Measurements from ENCODE around the gene ZNF79.
"Not testable (repeated sequence)": the region's sequence is repeated elsewhere in the genome, so short reads cannot be mapped to it uniquely, and the experiment has no call there.

The ZNF79 gene

DNA sequence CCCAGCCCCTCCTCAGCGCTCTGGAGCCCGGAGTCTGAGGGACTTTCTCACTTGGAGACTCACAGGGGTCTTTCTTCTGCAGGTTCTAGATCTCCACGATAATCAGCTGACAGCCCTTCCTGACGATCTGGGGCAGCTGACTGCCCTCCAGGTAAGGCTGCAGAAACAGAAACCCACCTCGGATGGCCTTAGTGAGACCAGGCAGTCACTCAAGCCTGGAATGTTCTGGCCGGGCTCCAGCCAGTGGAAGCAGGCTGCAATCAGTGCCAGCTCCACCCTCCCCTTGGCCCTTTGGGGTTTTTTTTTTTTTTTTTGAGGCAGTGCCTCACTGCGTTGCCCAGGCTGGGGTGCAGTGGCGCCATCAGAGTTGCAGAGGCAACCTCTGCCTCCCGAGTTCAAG is 34.7 kb downstream of the ZNF79 start:
- DNase-seq: no peak

DNA sequence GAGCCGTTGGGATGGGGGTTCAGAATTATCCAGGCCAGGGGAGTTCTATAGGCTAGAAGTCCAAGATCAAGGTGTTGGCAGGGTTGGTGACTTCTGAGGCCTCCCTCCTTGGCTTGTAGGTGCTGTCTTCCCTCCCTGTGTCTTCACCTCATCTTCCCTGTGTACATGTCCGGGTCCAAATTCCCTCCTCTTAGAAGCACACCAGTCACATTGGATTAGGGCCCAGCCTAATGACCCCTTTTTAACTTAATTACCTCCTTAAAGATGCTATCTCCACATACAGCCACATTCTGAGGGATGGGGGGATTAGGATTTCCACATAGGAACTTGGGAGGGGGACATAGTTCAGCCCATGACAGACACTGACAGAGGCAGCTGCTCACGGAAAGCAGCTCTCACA is 39.2 kb downstream of the ZNF79 start:
- DNase-seq: no peak

DNA sequence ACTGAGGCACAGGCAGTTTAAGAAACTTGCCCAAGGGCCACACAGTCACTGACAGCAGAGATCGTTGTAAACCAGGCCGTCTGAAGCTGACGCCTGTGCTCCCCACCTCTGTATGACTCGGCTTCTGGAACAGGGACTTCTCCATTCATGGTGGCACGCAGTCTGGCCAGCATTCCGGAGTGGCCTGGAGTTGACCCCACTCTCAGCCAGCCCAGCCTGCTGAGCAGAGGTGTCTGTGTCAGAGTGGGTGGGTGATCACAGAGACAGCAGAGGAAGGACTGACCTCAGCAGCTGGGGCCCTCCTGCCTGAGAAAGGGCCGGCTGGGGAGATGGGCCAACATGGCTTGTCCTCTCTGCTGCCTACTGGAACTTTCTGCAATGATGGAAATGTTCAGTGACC is 39.7 kb downstream of the ZNF79 start:
- DNase-seq: no peak

DNA sequence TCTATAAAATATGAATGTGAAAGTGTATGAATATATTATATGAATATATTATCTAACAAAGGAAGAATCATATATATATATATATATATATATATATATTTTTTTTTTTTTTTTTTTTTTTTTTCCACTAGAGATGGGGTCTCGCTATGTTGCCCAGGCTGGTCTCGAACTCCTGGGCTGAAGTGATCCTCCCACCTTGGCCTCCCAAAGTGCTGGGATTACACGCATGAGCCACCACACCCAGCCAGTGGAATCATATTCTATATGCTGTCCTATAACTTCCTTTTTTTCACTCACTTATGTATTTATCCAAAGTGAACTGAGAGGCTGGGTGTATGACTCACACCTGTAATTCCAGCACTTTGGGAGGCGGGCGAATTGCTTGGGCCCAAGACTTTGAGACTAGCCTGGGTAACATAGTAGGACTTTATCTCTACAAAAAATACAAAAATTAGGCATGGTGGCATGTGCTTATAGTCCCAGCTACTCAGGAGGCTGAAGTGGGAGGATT is 42.3 kb downstream of the ZNF79 start:
- not testable (repeated sequence) for DNase-seq

DNA sequence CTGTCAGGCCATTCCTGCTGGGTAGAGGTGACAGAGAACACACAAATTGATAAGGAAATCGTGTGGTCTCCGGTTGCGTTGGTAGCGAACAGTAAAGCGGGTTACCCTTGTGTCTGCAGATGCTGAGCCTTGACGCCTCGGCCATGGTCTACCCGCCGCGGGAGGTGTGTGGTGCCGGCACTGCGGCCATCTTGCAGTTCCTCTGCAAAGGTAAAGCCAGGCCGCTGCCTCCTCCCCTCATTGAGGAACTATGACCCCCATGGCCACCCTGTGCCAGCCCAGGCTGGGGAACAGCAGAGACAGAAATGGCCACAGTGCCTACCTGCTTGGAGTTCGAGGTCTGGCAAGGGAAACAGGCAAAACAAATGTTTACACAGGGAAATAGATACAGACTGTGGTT is 43.4 kb downstream of the ZNF79 start:
- no peak for DNase-seq

DNA sequence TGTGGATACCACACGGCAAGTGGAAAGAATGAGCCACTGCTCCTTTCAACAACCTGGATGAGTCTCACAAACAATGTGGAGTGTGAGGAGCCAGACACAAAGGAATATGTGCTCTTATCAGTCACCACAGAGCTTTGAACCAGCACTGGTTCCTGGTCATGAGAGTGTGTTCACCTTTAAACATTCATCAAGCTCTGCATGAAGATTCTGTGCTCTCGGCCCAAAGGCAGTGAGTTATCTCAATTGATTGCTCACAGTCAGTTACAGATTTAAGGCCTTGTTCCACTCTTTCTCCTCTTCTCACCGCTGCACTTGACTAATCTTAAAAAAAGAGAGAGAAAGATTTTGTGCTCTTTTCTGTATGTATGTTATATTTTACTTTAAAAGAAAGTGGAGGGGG is 46.5 kb downstream of the ZNF79 start:
- no peak for DNase-seq

DNA sequence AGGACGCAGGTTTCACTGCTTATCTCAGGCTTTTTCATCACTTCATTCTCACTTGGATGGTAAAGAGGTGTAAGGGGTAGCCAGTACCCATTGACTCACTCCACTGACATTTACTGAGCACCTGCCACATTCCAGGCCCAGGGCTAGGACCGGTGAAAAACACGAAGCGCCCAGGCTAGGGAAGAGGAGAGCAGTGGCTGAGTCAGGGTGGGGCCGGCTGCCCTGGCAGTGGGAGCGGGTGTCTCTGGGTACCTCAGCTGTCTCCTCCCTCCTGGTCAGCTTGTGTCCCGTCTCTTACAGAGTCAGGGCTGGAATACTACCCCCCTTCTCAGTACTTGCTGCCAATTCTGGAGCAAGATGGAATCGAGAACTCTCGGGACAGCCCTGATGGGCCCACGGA is 49.3 kb downstream of the ZNF79 start:
- DNase-seq: no peak

DNA sequence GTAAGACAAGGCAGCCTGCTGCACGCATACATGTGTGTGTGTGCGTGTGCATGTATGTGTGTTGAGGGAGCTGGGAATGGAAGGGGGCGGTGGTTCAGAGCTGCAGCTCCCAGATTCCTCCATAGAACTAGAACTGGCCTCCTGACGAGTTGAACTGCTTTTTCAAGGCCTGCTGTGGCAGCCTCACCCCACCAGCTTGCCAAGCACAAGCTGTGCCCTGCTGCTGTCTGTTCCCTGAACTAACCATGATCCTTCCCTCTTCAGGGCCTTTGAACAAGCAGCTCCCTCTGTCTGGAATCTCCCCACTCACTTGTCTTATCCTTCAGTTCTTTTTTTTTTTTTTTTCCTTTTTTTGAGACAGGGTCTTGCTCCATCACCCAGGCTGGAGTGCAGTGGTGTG is 49.8 kb downstream of the ZNF79 start:
- no peak for DNase-seq

DNA sequence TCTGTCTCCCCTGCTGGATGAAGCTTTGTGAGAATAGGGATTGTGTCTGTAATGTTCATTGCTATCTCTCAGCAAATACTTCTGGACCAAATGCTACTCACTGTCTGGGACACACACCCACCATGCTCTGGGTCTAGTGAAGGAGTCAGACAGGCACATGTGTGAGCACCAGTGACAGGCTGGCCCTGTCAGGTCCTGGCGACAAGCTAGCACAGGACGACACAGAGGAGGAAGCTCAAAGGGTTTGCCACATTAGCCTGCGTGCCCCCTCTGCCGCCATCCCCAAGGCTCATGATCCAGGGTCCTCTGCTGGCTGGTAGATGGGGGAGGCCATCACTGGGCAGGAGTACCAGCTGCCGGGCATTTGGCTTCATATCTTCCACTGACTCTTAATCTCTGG is 50.4 kb downstream of the ZNF79 start:
- DNase-seq: no peak

DNA sequence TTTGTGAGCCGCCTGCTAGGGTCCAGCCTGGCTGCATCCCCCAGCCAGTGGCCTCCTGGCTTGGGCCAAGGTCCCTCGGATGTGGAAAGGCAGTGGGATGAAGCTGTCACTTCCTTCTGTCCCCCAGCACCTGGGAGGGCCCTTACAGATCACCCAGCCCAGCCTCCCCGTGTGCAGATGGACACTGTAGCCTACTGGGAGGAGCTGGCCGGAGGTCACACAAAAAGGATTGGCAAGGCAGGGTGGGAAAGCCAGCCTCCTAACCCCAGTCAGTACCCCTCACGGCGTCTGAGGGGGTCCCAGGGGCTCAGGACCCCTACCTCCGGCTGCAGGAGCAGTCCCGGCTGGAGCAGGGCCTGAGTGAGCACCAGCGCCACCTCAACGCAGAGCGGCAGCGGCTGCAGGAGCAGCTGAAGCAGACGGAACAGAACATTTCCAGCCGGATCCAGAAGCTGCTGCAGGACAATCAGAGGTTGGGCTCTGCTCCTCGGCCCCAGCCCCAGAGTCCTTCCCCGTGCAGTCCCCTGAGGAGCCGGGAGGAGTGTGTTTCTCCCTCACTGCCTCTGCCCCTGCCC is 55.4 kb downstream of the ZNF79 start:
- no peak for DNase-seq

DNA sequence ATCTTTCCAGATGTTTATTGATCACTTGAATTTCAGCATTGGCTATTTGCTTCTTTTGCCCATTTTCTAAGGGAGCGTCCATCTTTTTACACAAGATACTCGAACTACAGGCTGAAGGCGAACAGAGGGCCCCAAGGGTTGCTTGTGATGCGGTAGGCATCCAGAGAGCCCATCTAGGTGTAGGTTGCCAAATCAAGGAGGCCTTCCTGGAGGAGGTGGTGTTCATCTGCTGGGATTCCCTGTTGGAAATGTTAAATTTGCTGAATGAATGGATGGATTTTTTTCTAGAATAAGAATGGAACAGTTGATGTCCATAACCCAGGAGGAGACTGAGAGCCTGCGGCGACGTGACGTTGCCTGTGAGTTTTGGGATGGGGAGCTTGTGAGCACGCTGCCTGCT is 58.5 kb downstream of the ZNF79 start:
- no peak for DNase-seq

DNA sequence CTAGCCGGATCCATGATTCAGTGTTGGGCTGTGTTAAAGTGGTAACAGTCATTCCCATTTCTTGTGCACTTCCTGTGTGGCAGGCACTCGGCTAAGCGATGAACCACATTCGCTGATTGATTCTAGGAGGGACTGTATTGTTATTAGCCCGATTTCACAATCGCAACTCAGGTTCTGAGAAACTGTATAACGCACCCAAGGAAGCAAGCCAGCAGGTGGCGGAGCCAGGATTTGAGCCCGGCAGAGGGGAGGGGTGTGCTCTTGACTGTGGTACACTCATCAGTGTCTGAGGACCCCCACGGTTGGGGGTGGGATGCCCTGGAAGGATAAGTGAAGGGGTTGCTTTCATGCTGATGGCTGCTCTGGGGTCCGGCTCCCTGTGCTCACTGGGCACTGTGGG is 61.8 kb downstream of the ZNF79 start:
- DNase-seq: no peak

DNA sequence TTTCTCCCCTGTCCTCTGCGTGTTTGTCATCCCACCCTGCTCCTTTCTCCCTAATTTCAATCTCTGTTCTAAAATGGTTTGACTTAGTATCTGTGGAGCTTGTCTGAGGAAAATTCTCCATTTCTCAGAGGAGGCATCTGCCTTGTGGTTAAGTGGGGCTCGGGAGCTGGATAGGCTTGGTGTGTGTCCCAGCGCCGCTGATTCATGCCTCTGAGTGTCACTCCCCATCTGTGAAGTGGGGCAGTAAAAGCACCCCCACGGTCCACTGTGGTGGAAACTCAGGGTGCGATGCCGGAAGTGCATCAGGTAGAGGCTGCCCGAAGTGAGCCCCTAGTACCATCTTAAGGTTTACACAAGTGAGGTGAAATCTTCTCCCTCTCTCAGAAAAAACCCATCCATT is 64.8 kb downstream of the ZNF79 start:
- DNase-seq: no peak

DNA sequence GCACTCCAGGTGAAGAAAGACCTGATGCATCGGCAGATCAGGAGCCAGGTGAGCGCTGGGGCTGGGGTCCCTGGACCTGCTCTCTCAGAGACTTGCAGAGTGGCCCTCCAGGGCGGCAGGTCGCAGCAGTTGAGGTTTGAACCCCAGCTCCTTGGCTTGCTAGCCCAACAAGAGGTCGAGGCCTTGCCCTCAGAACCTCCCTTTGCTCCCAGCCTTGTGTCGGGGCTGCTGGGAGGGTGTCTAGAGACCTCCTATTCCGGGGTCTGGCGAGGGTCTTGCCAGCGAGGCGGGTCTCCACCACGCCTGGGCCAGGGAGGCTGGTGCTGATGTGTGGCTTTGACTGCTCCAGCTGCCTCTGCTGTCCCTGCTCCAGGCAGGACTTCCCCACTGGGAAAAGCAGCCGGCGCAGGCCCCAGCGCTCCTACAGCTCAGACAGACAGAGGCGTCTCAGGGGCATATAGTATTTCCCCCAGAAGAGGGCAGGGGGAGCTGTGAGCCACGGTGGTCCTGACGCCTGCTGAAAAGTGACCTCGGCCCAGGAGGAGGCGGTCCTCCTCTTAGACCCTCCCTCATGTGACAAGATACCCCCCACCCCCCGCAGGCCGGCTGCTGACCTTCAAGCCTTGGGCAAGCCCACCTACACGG is 65.4 kb downstream of the ZNF79 start:
- DNase-seq: no peak

DNA sequence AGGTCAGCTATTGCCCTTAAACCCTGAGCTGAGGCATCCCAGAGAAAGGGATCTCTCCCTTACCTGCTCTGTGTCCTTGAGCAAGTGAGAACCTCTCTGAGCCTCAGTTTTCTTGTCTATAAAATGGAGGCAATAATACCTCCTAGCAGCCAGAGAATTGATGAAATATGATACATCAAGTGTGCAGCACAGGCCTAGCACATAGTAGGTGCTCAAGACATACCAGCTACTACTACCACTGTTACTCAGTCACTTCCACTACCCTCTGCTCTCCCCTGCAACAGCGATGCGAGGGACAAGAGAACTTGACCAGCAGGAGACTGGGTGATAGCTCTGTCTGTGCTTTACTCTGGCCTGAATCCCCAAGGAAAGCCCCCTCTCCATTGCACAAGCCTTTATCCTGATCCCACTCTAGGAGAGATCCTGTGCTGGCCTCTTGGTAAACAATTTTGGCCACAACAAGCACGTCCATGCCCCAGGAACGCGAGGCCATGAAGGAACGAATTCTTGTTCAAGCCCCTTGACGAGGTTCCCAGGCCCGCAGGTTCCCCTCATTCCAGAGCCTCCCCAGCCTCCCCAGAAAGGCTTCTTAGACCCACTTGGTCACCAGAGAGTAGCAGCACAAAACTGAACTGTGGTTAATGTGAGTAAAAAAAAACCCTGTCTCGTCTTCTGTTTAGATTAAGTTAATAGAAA is 66.5 kb downstream of the ZNF79 start:
- DNase-seq: no peak

DNA sequence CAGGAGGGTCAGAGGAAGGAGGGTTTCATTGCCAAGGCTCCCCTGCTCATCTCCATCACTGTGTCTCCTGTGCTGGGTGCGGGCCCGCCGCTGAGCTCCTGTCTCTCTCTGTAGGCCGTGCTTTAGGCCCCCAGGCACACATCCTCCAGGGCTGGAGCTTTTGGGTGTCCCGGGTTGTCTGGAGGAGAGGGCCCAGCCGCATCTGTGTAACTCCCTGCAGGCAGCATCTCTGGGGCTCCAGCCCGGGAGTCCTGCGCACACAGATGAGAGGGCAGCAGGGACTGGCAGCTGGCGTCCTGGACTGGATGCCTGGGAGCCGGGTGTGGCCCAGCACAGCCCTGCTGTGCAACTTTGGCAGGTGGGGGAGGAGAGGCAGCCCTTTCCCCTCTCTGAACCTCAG is 67.3 kb downstream of the ZNF79 start:
- DNase-seq: no peak

DNA sequence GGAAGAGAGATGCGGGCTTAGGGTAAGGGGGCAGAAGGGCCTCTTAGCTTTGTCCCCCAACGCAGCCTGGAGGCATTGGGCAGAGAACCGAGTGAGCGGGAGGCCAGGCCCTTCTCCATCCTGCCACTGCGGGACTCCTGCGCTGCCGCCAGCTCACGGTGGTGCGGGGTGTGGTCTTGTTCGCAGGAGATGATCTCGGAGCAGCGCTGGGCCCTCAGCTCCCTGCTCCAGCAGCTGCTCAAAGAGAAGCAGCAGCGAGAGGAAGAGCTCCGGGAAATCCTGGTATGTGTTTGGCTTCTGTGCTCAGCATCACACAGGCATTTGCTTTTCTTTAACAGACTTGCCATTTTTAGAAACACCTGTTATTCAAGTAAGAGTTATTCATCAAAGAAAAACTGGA is 68.4 kb downstream of the ZNF79 start:
- DNase-seq: no peak

DNA sequence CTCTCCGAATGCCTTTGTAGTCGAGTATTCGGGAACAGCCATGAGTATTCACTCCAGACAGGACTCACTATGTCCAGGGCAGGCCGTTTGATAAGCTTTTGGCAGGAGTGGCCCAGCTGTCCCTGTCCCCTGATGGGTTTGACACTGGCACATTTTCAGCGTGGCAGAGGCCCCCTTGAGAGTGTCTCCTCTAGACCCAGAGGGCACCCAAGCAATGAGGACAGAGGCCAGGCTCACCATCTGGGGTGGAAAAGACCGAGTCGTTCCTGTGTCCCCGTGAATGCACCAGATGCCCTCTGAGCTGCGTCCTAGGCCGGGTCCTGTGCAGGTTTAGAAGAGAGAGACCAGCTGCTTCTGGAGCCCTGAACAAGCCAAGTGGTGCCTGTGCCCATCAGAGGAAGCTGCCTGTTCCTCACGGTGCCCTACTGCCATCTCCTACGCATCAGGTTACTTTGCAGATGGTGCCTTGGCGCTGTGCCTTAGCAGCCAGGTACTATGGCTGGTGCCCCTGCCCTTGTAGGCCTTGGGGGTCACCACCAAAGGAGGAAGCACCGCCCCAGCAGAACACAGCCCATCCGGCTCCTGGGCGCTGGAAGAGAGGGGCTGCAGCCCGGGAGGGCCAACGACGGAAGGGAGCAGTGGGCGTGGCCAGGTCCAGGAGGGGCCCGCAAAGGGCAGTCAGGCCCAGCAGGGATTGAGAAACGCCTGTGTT is 69.6 kb downstream of the ZNF79 start:
- no peak for DNase-seq

DNA sequence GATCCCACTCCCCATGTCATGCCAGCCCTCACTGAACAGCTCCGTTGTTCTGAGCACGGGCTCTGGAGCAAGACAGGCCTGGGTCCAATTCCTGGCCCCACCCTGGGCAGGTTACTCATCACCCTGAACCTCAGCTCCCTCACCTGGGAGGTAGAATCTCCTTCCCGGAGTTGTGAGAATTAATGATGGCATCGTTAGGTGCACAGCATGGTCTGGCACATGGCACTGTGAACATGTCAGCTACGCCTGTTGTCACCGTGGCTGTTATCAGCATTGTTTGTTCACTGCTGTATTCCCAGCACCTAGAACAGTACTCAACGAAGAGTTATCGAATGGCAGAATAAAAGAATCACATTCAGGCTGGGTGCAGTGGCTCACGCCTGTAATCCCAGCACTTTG is 70.1 kb downstream of the ZNF79 start:
- no peak for DNase-seq

Measured in NCI-H1105 treated with DMSO at 0.1 percent for 48 hours (cell line).